Measurements from ENCODE around the gene CXCL1.

CXCL1 gene

GRCh38 chr4:73885574-73886267, 16.5 kb downstream of the CXCL1 start:
- DNase-seq (ENCODE audit: low spot score), result no peak
- in situ Hi-C loops (cut with MboI; ENCODE audit: low sequenced_read_pairs, unreplicated experiment), result no loop called here
- no peak for TF ChIP-seq CTCF (IDR thresholded peaks at IDR 0.05; ENCODE audit: borderline replicate concordance, control extremely low read depth, extremely low read depth, insufficient read depth, missing control alignments)

- in situ Hi-C loops (cut with MboI; ENCODE audit: low sequenced_read_pairs, unreplicated experiment), result no loop called here
- DNase-seq (ENCODE audit: low spot score), result no peak
- TF ChIP-seq CTCF (IDR thresholded peaks at IDR 0.05; ENCODE audit: borderline replicate concordance, control extremely low read depth, extremely low read depth, insufficient read depth, missing control alignments), result no peak
Observed at GRCh38 chr4:73891326-73891725, 22.1 kb downstream of the CXCL1 start.

GRCh38 chr4:73891739-73892405, 22.7 kb downstream of the CXCL1 start:
- in situ Hi-C loops (cut with MboI; ENCODE audit: low sequenced_read_pairs, unreplicated experiment), result no loop called here
- DNase-seq (ENCODE audit: low spot score), result no peak
- no peak for TF ChIP-seq CTCF (IDR thresholded peaks at IDR 0.05; ENCODE audit: borderline replicate concordance, control extremely low read depth, extremely low read depth, insufficient read depth, missing control alignments)

- in situ Hi-C loops (cut with MboI; ENCODE audit: low sequenced_read_pairs, unreplicated experiment), result no loop called here
- no peak for TF ChIP-seq CTCF (IDR thresholded peaks at IDR 0.05; ENCODE audit: borderline replicate concordance, control extremely low read depth, extremely low read depth, insufficient read depth, missing control alignments)
- no peak for DNase-seq (ENCODE audit: low spot score)
Observed at GRCh38 chr4:73892966-73893365, 23.8 kb downstream of the CXCL1 start.

- in situ Hi-C loops (cut with MboI; ENCODE audit: low sequenced_read_pairs, unreplicated experiment), result no loop called here
- TF ChIP-seq CTCF (IDR thresholded peaks at IDR 0.05; ENCODE audit: borderline replicate concordance, control extremely low read depth, extremely low read depth, insufficient read depth, missing control alignments), result no peak
- no peak for DNase-seq (ENCODE audit: low spot score)
Observed at GRCh38 chr4:73894001-73894400, 24.8 kb downstream of the CXCL1 start.

GRCh38 chr4:73895201-73896175, 26.3 kb downstream of the CXCL1 start:
- TF ChIP-seq CTCF (IDR thresholded peaks at IDR 0.05; ENCODE audit: borderline replicate concordance, control extremely low read depth, extremely low read depth, insufficient read depth, missing control alignments), result no peak
- DNase-seq (ENCODE audit: low spot score), result no peak
- in situ Hi-C loops (cut with MboI; ENCODE audit: low sequenced_read_pairs, unreplicated experiment), result no loop called here
